Esophagus muscularis mucosa (tissue), 4 donors: ENCODE results near the gene PDX1. TPM values are rescaled to one million over a fixed set of nuclear protein-coding genes. Genes with fewer than 3 reads are reported as not detected.
A peak's percentile ranks its signal among the peaks of the same experiment; 100 is the strongest.

Experiments used
- DNase-seq: peaks from one replicate; pipeline ENCODE4 v3.0.0-alpha.2; 2017; ENCODE audit errors: extremely low spot score
- H3K27ac ChIP-seq, 4 donors: fragments of 200-600 bp; sonication (generic); replicated peaks in 1 of 4; 1 replicate in 3 of 4; 2 replicates in 1 of 4; pipeline ENCODE4 v1.5.1; 2016 to 2019; ENCODE audit warnings: mild to moderate bottlenecking in 1 of 4
- H3K27me3 ChIP-seq, 4 donors: fragments of 200-600 bp; sonication (generic); one replicate each; pipeline versions ENCODE4 v1.5.1 to v1.6.0; 2016 to 2019
- H3K36me3 ChIP-seq, 4 donors: fragments of 200-600 bp; sonication (generic); one replicate each; pipeline ENCODE4 v1.5.1; 2016 to 2019
- H3K4me1 ChIP-seq, 4 donors: fragments of 200-600 bp; sonication (generic); one replicate each; pipeline ENCODE4 v1.5.1; 2016 to 2019
- H3K4me3 ChIP-seq, 4 donors: fragments of 200-600 bp; sonication (generic); 1 replicate in 2 of 4; 2 replicates in 2 of 4; pipeline ENCODE4 v1.5.1; 2016 to 2019; ENCODE audit warnings: mild to moderate bottlenecking in 4 of 4, moderate library complexity in 1 of 4
- H3K9me3 ChIP-seq, 4 donors: fragments of 200-600 bp; sonication (generic); 1 replicate in 3 of 4; 2 replicates in 1 of 4; pipeline ENCODE4 v1.5.1; 2016 to 2019
- EP300 ChIP-seq: sonication (generic); formaldehyde crosslinking; IDR thresholded peaks from one replicate; pipeline ENCODE4 v1.6.1; 2017; ENCODE audit warnings: antibody characterized with exemption
- POLR2A ChIP-seq: fragments of 450-650 bp; IDR thresholded peaks from one replicate; pipeline ENCODE4 v1.6.1; 2017; ENCODE audit warnings: antibody characterized with exemption, moderate library complexity, mild to moderate bottlenecking, low read depth
- POLR2AphosphoS5 ChIP-seq, 2 donors: sonication (generic); formaldehyde crosslinking; IDR thresholded peaks; one replicate each; pipeline ENCODE4 v1.6.1; 2017; ENCODE audit warnings: antibody characterized with exemption in 2 of 2
- WGBS: methylation state at CpG from one replicate; pipeline ENCODE4 v1.1.5; 2018; 5-methylcytosine and 5-hydroxymethylcytosine counted together
- intact Hi-C: fragments of 100-400 bp; cut with DNase I; formaldehyde crosslinking; loops from one replicate; pipeline ENCODE4 v1.15.1; 2023
- total RNA-seq, 4 donors: library from RNA; depleted of rRNA; stranded (reverse); fragments of >200 nt; gene quantifications; one replicate each; pipeline versions ENCODE4 v1.1.0 to v1.2.1, GENCODE V29; 2016
- TF ChIP-seq, protein P1 (sequence below), 3 experiments: fragments of 200-600 bp in 2 of 3; fragments of 450-650 bp in 1 of 3; sonication (generic) in 2 of 3; IDR thresholded peaks; one replicate each; pipeline ENCODE4 v1.5.1; 2017 to 2019; ENCODE audit warnings: antibody characterized with exemption in 3 of 3, mild to moderate bottlenecking in 2 of 3, moderate library complexity in 1 of 3

Gene PDX1
- total RNA-seq, 4 donors from 2014 or later = not detected

DNA sequence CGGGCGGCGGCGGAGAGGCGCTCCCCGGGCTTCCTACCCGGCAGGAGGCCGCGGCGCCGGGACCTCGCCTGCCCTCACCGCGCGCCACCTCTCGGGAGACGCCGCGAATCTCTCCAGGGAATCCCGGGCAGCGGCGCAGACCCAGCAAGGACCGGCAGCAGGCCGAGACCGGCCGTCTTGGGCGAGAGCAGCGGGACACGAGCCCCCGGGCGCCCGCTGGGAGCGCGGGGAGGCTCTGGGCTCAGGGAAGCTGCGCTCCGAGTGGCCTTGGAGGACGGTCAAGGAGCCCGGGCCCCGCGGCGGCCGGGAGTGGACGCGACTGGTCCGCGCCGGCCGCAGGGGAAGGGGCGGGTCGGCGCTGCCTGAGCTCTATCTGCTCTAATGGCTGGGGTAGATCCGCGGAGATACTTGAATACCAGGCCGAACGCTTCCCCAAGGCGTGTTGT is 34.6 kb downstream of the PDX1 start:
- H3K36me3 ChIP-seq = no peaks in the 10 kb centered on the region
- WGBS = 7% methylated on average over 12 of the region's 56 CpGs
- no peak for TF ChIP-seq EP300
- TF ChIP-seq, protein P1, sequence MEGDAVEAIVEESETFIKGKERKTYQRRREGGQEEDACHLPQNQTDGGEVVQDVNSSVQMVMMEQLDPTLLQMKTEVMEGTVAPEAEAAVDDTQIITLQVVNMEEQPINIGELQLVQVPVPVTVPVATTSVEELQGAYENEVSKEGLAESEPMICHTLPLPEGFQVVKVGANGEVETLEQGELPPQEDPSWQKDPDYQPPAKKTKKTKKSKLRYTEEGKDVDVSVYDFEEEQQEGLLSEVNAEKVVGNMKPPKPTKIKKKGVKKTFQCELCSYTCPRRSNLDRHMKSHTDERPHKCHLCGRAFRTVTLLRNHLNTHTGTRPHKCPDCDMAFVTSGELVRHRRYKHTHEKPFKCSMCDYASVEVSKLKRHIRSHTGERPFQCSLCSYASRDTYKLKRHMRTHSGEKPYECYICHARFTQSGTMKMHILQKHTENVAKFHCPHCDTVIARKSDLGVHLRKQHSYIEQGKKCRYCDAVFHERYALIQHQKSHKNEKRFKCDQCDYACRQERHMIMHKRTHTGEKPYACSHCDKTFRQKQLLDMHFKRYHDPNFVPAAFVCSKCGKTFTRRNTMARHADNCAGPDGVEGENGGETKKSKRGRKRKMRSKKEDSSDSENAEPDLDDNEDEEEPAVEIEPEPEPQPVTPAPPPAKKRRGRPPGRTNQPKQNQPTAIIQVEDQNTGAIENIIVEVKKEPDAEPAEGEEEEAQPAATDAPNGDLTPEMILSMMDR (IDR thresholded peaks at IDR 0.05) = no peak
- H3K4me1 ChIP-seq = peaks cover 14 to 21% (median 18%) of the 10 kb centered on the region in 4 donors
- DNase-seq = peak; percentile 87
- intact Hi-C loops = loop anchor here (10.0 kb wide), 1 partner anchor 120 kb away; no protein-coding TSS in a partner anchor
- peaks cover 0 to 97% (median 61%) of the 10 kb centered on the region in 4 donors for H3K27me3 ChIP-seq
- peak overlapping the region; percentile 47 to 56 (median 50) for H3K4me3 ChIP-seq
- H3K27ac ChIP-seq = no peak overlapping the region
- no peaks in the 10 kb centered on the region for H3K9me3 ChIP-seq

DNA sequence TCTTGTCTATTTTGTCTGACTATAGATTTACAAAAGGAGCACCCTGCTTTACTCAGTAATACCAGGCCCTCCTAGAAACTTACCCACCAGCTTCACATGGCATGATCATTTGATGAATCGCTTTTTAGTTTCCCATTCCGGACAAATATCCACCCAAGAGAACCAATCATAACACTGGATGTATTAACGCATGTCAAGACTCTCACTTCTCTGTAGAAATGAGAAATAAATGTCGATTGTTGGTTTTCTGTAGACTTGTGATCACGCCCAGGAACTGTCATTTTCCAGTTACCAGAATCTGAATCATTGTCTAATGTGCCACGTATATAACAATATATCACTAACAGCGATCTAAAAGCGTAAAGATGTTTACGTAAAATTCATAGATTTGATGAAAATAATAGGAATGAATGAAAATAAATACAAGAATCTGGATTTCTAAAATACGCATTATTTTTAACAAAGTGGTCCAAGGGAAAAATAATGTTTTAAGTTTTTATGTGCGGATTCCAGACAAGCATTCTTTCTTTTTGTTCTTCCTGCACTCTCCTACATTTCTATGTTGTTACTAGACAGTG is 35.3 kb downstream of the PDX1 start:
- no peaks in the 10 kb centered on the region for H3K9me3 ChIP-seq
- WGBS = 43% methylated on average over 11 of the region's 11 CpGs
- TF ChIP-seq POLR2AphosphoS5 (IDR thresholded peaks at IDR 0.05) (no peak), POLR2A (no peak), EP300 (no peak)
- TF ChIP-seq, protein P1 (IDR thresholded peaks at IDR 0.05) = no peak
- DNase-seq = peak; percentile 55
- peaks cover 0 to 97% (median 68%) of the 10 kb centered on the region in 4 donors for H3K27me3 ChIP-seq
- no peaks in the 10 kb centered on the region for H3K36me3 ChIP-seq
- H3K4me1 ChIP-seq = peaks cover 19 to 28% (median 24%) of the 10 kb centered on the region in 4 donors
- intact Hi-C loops = loop anchor here (10.0 kb wide), 1 partner anchor 120 kb away; no protein-coding TSS in a partner anchor
- H3K27ac ChIP-seq = no peak overlapping the region
- H3K4me3 ChIP-seq = peak overlapping the region in 1 of 4 donors; percentile 50

DNA sequence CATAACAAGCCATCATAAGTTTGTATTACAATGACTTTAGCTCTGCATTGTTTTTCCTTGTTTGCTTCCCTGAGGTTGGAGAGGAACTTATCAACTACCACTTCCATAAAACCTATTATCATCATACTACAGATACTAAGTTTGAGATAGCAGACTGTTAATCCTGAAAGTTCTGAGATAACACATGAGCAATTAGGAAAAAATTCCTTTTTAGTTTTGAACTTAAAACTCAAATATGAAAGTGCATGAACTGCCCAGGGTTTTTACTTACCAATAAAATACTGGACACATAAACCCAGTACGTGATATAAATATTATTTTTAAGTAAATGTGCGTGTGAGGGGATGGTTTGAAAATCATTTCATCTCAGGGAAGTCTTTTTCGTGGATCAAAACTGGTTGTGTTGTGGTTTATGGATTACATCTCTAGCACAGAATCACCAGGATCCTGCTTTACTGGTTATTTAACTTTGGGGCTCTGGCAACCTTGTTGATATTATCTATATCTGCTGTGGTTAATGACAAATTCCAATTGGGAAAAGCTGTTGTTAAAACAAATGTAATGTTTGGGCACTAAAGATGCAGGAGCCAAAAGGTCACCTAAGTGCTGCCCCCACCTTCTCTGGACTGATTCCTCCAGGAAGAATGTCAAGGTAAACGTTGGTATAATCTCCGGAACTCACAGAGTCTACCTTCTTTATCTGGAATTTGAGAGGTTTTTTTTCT is 36.9 kb downstream of the PDX1 start:
- H3K9me3 ChIP-seq = no peaks in the 10 kb centered on the region
- TF ChIP-seq POLR2AphosphoS5 (IDR thresholded peaks at IDR 0.05) (no peak), POLR2A (no peak), EP300 (no peak)
- TF ChIP-seq, protein P1 (IDR thresholded peaks at IDR 0.05) = no peak
- H3K4me3 ChIP-seq = no peak overlapping the region
- peaks cover 0 to 98% (median 82%) of the 10 kb centered on the region in 4 donors for H3K27me3 ChIP-seq
- WGBS = 18% methylated on average over 5 of the region's 5 CpGs
- H3K36me3 ChIP-seq = no peaks in the 10 kb centered on the region
- DNase-seq = no peak
- intact Hi-C loops = loop anchor here (10.0 kb wide), 1 partner anchor 122 kb away; no protein-coding TSS in a partner anchor
- no peak overlapping the region for H3K27ac ChIP-seq
- H3K4me1 ChIP-seq = peaks cover 32 to 41% (median 36%) of the 10 kb centered on the region in 4 donors

DNA sequence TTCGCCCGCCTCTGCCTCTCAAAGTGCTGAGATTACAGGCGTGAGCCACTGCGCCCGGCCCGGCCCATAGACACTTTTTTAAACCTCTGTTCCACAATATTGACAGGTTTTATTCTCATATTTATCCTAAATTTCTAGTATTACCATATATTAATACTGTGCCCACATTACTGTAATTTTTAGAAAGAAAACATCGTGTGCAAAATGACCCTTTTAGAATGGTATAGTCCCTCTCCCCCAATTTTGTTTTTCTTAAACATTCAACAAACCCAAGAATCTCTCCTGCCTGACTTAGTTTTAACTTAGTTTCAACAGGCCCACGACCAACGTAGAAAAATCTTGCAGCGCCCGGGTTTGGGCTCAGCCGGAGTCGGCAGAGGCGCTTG is 40.2 kb downstream of the PDX1 start:
- H3K9me3 ChIP-seq = no peaks in the 10 kb centered on the region
- H3K4me1 ChIP-seq = peaks cover 18 to 25% (median 19%) of the 10 kb centered on the region in 4 donors
- DNase-seq = no peak
- WGBS = 9% methylated on average over 14 of the region's 14 CpGs
- TF ChIP-seq POLR2AphosphoS5 (IDR thresholded peaks at IDR 0.05) = no peak
- TF ChIP-seq EP300 = no peak
- TF ChIP-seq POLR2A = no peak
- TF ChIP-seq, protein P1 (IDR thresholded peaks at IDR 0.05) = no peak
- H3K4me3 ChIP-seq = peak overlapping the region; percentile 36 to 53 (median 42)
- intact Hi-C loops = loop anchor here (10.0 kb wide), 1 partner anchor 125 kb away; no protein-coding TSS in a partner anchor
- H3K27ac ChIP-seq = no peak overlapping the region
- H3K36me3 ChIP-seq = no peaks in the 10 kb centered on the region
- H3K27me3 ChIP-seq = peaks cover 0 to 98% (median 75%) of the 10 kb centered on the region in 4 donors
